CD4-positive, alpha-beta T cell treated with Interleukin-12 subunit alpha and Interleukin-12 subunit beta, for 1 hour (primary cell): ENCODE measurements around the gene RALGDS.

Experiments used
- DNase-seq: peaks from one replicate; pipeline ENCODE4 v3.0.0-alpha.2; 2020

The RALGDS gene

DNA sequence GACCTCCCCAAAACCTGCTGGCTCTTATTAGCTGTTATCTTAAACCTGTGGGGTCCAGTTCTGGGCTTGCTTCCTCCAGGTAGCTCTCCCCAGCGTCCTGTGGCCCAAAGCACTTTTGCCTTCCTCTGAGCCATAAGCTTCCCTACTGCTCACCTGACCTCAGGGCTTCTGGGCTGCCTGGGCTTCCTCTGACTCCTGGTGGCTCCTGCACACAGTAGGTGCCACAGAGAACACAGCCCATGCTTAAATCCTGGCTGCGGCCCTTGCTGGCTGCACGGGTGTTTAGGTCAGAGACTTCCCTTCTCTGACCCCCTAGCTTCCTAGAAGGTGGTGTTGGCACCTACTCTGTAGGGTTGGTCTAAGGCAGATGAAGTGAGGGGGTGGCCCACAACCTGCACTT, 2.5 kb downstream of the RALGDS start:
- DNase-seq, result no peak

DNA sequence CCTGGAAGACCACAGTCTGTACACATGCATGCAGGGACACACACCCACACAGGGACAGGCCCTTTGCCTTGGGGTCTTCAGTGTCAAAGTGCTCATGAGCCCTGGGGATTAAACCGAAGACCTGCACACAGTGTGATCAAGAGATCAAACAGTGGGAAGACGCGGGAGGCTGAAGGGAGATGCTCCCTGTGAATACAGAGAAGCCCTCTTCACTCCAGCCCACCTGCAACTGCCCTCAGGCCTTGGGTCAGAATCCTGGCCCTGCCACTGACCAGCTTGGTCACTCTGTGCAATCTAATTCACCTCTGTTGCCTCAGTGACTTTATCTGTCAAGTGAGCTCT, 2.9 kb downstream of the RALGDS start:
- DNase-seq, result no peak

DNA sequence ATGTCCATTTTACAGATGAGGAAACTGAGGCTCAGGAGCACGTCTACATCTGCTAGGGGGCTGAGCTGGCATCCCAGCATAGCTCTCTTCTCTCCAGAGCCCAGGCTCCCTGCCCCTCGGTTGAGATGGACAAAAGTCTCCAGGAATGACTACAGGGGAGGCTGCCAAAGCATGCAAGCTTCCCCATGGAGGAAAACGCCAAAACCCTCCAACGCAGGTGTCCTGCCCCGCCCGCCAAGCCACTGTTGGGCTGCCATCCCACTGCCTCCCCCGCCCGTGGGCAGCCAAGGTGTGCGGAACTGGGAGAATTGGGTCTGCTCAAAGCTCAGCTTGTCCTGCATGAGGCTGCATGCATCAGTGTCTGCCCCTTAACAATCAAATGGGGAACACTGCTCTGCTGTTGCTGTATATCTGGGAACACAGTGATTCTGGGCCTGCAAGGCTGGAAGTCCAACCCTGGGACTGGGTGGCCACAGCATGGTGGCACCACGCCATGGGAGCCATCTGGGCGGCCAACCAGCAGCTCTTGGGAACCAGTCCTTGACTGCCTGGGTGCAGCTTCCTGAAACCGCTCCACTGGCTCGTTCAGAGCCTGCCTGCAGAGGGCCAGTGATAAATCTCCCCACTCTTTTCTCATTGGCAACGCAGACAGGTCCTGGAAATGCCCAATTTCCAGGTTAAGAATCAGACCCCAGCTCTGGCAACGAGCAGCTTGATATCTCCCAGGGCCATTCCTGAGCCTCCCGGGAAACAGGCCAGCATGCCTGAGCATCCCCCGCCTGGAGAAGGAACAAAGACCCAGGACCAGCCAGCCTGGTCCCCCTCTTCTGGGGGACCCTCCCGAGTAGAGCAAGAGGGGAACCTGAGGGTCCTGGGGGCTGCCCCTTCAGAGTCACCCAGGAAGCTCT, 3.5 kb downstream of the RALGDS start:
- no peak for DNase-seq

DNA sequence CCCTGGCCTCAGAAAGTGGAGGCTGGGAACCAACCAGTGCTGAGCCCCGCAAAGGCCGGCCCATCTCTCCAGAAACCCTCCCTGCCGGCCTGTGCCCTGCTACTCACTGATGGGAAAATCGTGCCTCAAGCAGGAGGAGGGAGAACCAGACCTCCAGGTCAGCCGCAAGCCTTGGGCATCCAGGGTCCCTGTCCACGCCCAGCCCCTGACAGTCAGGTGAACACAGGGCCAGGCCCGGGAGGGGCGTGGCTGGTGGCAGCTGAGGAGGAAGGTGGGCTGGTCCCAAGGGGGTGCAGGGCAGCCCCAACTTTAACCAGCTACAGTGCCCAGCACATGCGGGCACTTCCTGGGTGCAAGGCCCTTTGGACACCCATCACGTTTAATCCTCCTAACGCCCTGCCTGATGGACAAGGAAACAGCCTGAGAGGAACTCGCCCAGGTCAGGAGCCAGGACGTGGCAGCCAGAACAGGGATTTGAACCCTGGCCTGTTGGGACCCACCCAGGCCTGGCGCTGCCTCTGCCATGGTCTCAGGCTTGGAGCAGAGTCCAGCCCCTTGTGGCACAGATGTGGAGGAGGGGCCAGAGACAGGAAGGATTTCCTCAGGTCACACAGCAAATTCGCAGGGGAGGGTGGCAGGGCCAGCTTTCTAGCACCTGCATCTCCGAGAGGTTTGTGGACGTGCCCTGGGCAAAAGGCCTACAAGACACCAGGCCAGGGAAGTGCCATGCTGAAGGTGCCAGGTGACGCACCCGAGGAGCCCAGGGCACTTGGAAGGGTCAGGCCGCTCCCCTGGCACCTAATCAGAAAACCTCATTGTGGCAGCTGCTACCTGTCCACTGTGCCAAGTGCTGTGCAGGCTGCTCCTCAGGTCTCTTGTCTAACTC, 4.5 kb downstream of the RALGDS start:
- no peak for DNase-seq

- peak; percentile 55 for DNase-seq
Observed at GRCh38 chr9:133115604-133116345, 5.3 kb downstream of the RALGDS start.

GRCh38 chr9:133114886-133115603, 6.0 kb downstream of the RALGDS start:
- no peak for DNase-seq

DNA sequence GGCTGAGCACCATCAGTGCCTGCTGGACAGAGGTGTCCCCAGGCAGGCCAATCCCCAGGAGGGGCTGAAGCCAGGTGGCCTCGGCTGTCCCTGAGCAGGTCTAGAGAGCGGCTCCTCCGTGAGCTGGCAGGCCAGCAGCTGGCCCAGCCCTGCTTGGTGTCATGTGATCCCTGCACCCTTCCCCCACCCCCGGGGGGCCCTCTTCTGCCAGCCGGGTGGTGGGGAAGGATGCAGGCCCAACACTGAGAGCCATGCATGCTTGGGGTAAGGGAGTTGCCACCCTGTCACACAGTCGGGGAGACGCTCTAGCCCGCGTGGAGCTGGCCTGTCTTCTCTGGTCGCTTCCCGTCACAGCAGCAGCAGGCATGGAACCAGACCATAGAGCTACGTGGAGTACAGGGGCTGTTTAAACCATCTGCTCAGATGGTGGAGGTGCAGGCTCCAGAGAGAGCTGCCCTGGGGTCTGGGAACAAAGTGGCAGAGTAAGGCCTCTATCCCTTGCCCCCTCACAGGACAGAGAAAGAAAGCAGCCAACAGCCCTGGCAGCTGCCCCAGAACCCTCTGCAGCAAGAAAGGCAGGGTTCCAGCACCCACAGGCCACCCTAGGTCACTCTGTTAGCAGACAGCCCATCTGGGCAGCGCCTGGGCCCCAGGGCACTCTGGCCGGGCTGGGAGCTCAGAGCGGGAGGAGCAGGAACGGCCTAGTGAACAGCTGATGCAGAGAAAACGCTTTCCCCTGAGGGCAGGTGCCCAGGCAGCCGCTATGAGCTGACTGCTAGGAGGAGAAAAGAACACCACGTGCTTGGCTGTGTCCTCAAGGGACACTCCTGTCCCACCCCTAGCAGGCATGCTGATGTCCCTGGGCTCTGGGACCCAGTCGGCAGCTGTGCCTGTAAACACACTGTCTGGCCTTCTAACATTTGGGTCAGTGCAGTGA, 6.8 kb downstream of the RALGDS start:
- DNase-seq, result no peak

DNA sequence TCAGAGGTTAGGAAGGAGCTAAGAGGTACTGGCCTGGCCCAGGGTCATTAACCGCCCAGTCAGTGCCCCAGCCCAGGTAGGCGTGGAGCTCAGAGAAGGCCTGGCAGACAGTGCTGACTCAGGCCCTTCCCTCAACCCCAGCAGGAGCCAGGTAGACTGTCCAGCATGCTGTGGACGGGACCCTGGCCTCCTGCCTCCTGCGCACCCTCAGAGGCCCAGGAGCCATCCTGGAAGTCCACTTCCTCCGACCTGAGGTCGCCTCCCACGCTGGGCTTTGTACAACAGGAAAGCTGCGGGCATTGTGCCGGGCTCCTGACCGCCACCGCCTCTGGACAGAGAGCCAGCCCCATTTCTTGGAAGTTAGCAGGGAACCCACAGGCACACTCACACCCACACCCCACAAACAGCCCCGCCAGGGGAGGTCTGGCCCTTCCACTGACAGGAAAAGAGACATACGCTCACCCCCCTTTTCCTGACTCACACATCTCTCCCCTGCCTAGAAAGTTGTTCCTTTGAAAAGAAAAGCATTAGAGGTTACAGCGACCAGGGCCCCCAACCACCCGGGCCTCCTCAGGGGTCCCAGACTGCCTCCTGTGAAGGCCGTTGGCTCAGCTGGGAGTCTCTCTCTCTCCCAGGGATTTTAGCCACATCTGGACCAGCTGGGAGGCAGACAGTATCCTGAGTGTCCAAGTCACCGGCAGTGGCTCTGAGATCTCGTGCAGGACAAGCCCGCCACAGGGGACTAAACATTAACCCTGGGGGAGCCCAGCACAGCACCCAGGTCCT, 7.7 kb downstream of the RALGDS start:
- DNase-seq, result no peak

DNA sequence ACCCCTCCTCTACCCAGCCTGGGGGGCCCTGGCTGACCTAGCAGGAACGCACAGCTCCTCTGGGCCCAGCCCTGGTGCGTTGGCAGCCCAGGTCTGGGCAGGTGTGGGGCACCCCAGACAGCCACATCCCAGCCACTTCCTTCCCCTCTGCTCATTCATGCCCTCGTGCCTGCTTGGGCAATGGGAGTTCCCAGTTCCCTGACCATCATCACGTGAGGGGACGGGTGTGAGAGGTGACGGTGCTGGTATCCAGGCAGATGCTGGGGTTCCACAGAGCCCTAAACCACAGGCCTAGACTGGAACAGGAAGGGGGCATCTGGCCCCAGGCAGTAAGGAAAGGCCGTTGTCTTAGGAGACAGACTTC, 8.4 kb downstream of the RALGDS start:
- DNase-seq, result peak; percentile 69

DNA sequence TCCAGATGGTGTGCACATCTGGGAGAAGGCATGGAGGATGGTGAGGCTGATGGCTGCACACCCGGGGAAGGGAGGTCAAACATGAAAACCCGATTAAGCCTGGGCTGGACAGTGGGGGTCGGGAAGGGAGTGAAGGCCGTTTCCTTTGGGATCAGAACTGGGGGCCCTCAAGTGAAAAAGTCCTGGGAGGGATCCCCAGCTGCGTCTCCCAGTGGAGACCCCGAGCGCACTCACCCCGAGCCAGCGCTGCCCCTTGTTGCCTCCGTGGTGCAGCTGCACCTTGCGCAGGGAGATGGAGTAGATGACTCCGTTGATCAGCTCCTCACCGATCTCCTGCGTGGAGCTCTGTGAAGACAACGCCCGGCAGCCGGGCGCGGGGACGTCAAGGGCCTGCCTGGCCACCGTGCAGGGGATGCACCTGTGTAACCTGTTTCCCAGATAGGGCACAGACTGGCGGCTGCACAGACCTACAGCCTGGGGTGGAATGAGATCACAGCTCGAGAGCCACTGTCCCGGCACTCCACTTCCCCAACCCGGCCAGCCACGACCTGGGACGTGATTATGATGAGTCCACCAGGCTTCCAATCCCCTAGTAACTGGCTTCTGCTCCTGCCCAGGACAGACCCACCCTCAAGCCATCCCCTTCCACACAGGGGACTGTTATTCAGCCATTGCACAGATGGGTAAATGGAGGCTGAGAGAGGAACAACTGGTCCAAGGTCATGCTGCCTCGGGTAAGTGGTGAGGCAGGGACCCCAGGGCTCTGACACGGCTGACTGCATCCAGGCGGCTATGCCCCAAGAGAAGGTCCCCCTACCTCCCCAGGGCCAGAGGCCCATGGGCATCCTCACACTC, 9.0 kb downstream of the RALGDS start:
- DNase-seq, result no peak

DNA sequence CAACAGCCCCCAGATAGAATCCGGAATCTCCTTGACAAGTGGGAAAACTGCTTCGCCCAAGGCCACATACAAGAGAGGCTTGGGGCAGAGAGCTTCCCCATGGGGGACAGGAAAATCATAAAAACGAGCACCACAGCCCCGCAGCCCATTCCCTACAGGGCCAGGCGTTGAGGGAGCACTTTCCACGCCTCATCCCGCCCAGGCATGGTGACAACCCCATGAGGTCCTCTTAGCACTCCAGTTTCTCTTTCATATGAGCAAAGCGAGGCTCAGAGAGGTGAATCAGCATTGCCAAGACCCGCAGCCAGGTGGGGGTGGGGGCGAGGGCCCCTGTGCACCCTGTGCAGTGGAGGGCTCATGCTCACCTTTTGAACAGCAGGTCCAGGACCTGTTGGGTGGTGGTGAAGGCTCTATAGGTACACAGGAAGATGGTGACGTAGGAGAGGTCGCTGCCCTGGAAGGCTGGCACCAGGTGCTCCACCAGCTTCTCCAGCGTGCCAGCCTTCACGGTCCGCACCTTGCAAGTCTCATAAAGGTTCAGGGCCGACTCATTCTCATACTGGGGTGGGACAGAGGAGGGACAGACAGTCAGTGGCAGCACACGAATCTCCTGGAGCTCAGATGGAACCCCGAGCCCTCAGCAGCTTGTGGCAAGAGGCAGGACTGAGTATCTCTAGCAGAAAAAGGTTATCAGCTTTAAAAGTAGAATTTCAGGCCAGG, 10.9 kb downstream of the RALGDS start:
- no peak for DNase-seq

DNA sequence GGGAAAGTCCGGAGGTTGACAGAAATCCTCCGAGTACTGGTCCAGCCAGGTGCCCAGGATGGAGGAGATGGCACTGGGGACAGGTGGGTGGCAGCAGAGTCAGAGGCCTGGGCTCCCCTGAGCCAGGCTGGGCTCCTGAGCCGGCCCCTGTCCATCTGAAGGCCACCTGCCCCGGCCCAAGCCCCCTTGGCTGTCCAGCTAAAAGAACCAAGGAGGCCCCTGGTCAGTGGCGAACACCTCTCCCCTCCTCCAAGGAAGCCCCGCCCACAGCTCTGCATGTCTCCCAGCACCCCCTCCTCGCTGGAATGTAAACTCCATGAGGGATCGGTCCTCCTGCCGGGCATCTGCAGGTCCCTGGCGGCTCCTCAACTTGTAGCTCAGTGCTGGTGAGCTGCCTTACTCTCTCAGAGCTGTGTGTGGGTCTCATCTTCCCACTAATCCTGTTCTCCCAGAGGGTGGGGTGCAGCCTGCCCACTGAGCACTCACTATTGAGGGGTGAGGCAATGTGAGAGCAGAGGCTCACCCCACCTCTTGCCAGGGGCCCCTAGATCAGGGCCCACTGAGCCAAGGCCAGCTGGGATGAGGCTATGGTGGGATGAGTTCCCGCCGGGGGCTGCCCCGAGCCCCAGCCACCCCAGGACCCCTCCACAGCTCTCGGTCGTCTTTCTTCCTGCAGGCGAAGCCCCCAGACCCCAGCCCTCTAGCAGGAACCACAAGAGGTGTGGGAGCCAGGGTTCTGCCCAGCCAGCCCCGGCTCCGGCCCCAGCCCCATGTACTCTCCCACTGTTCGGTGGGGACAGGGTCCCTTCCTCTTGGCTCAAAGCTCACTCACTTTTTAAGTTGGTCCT, 12.0 kb downstream of the RALGDS start:
- DNase-seq, result no peak

DNA sequence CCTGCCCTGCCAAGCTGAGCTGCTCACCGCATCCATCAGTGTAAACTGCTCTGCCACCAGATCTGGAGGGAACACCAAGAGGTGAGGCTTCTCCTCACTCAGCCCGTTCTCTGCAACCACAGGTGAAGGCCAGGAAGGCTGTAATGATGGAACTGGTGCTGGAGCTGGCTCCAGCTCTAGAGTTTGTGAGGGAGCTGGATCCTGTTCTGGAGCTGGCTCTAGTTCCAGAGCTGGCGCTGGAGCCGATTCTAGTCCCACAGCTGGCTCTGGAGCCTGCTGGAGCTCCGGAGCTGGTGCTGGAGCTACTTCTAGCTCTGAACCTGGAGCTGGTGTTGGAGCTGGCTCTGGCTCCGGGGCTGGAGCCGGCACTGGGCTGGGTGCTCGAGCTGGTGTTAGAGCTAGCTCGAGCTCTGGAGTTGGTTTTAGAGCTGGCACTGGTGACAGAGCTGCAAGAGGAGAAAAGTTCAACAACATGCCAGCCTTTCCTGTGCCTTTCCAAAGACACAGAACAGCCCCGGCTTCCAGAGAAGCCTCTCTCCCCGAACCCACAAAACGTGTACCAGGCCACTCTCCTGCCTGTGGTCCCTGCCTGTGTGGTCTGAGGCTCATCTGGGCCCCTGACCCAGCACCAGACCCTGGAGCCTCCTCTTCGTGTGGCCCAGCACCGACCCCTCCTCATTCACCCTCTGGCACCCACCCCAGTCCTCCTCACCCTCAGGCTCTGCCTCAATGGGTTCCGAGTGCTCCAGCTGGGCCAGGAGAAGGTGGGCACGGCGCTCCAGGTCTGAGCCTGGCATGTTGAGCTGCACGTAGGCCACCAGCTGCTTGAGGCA, 12.9 kb downstream of the RALGDS start:
- DNase-seq, result no peak

GRCh38 chr9:133107245-133107722, 13.8 kb downstream of the RALGDS start:
- no peak for DNase-seq

DNA sequence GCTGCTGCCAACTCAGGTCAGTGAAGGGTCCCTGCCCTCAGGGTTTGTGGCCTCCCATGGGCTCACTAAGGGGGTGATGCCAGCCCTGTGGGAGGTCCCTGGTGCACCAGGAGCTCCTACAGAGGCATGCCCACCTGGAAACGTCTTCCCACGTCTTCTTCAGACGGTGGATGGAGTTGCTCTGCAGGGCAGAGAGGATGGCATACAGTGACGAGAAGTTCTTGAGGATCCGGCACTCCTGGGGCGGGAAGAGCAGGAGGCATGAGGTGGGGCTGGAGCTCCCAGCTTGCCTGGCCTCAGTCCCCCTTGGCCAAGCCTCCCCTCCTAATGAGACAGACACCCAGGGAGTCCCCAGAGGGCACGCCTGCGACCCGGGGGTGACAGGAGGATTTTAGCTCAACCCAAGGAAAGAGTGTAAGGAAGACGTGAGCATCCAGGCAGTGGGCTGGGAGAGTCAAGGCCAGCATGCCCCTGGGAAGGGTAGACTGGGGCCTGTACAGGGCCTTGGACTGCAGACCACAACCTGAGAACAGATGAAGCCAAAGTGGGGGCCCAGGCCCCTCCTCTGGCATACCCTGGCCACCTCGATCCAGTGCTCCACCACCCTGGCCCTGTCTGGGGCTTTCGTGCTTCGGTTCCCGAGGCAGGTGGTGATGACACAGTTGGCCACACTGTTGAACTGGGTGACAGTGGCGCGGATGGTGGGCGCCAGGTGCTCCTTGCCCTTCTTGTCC, 14.4 kb downstream of the RALGDS start:
- no peak for DNase-seq

DNA sequence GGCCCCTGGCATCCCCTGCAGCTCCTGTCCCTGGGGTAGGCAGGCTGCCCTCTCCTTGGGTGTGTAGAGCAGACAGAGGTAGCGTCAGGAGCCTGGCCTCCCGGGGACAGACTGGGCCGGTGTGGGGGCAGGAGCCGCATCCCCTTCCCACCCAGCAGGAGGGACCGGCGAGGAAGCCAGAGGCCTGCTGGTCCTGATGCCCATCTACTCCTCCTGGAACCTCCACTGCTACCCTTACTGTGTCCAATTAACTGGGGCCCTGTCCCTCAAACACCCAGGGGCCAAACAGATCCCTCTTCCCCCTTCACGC, 15.6 kb downstream of the RALGDS start:
- no peak for DNase-seq
